HUES64 (cell line): ENCODE results near the gene PDCD10.

Source experiments
- H3K27ac ChIP-seq: 2 replicates; pipeline ENCODE4 v1.7.0; 2013; ENCODE audit warnings: low read depth, low read length, inconsistent platforms
- H3K27me3 ChIP-seq: 2 replicates; pipeline ENCODE4 v1.6.1; 2013; ENCODE audit warnings: mild to moderate bottlenecking, low read length; ENCODE audit not compliant: insufficient read depth
- H3K36me3 ChIP-seq: 2 replicates; pipeline ENCODE4 v1.6.1; 2013; ENCODE audit warnings: mild to moderate bottlenecking, low read length; ENCODE audit not compliant: insufficient read depth
- H3K4me1 ChIP-seq: 2 replicates; pipeline ENCODE4 v1.6.1; 2013; ENCODE audit warnings: mild to moderate bottlenecking, low read length, moderate library complexity; ENCODE audit not compliant: insufficient read depth
- H3K4me3 ChIP-seq: 2 replicates; pipeline ENCODE4 v1.5.1; 2013; ENCODE audit warnings: mild to moderate bottlenecking, low read length, moderate library complexity
- H3K9ac ChIP-seq: 2 replicates; pipeline ENCODE4 v1.6.1; 2013; ENCODE audit warnings: mild to moderate bottlenecking, low read depth, low read length
- H3K9me3 ChIP-seq: 2 replicates; pipeline ENCODE4 v1.6.1; 2013; ENCODE audit warnings: low read depth, low read length; ENCODE audit not compliant: insufficient read depth
- WGBS: fragments of 150-250, 120-280 bp; methylation state at CpG from one replicate; pipeline ENCODE4 v1.1.7; 2013; ENCODE audit warnings: missing lambda C conversion rate; 5-methylcytosine and 5-hydroxymethylcytosine counted together

Gene PDCD10

GRCh38 chr3:167735233-167736138 lies 794 bp upstream of the PDCD10 start, which contains the start of gene SERPINI1:
Gene SERPINI1 (plus strand): TSS chr3:167735721. CDS start chr3:167789129, 53,408 bp downstream.
- Histone ChIP-seq H3K9me3 (no peaks in the 10 kb centered on the region), H3K36me3 (0 out of 2 replicates have a peak, but pooled peaks cover 2% of the 10 kb centered on the region), H3K27ac (peak within 1 kb of the TSS; percentile 95), H3K27me3 (no peaks in the 10 kb centered on the region; the same call in 1 of the 2 replicates), H3K4me1 (peaks cover 33% of the 10 kb centered on the region; the same call in 1 of the 2 replicates), H3K9ac (peak within 1 kb of the TSS; percentile 93), H3K4me3 (peak within 1 kb of the TSS; percentile 85)
- under 1% methylated on average over 37 of the region's 37 CpGs for WGBS

DNA sequence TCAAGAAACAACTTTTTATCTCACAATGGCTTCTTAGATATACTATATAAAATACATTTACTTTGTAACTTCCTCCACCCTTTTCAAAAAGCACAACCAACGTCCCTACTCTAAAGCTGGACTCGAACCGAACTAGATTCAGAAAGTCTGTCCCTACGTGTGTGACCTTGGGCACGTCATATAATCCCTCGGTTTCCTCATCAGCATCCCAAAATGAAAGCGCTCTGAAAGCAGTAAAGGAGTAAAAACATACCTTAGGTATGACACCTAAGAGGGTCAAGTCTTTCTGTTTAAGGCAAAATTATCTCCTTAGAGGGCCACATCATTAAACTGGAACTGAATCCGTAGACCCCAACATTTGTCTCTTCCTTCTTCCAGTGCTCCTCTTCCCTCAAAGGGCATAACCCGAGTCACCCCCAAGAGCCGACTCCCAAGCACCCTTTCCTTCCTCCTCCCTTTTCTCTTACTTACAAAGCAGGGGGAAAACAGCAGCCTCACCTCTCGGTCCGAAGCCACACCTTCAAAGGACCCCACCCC lies 663 bp downstream of the PDCD10 start:
- H3K4me3 ChIP-seq, result peak overlapping the region; percentile 85
- H3K4me1 ChIP-seq, result peaks cover 44% of the 10 kb centered on the region
- H3K9me3 ChIP-seq, result no peaks in the 10 kb centered on the region
- no peaks in the 10 kb centered on the region; the same call in 1 of the 2 replicates for H3K27me3 ChIP-seq
- WGBS, result under 1% methylated on average over 12 of the region's 12 CpGs
- H3K9ac ChIP-seq, result peak overlapping the region; percentile 93
- peak overlapping the region; percentile 95 for H3K27ac ChIP-seq
- 0 out of 2 replicates have a peak, but pooled peaks cover 2% of the 10 kb centered on the region for H3K36me3 ChIP-seq

- H3K4me1 ChIP-seq, result peaks cover 59% of the 10 kb centered on the region
- H3K36me3 ChIP-seq, result 0 out of 2 replicates have a peak, but pooled peaks cover 2% of the 10 kb centered on the region
- H3K9ac ChIP-seq, result no peak overlapping the region
- H3K27ac ChIP-seq, result no peak overlapping the region
- no peaks in the 10 kb centered on the region for H3K9me3 ChIP-seq
- H3K4me3 ChIP-seq, result peak overlapping the region; percentile 85
- H3K27me3 ChIP-seq, result no peaks in the 10 kb centered on the region; the same call in 1 of the 2 replicates
- WGBS, result 87% methylated on average over 7 of the region's 7 CpGs
These were observed 2.2 kb downstream of the PDCD10 start for GRCh38 chr3:167732313-167733065.

- H3K9ac ChIP-seq, result no peak overlapping the region
- H3K4me1 ChIP-seq, result peaks cover 63% of the 10 kb centered on the region
- WGBS, result 88% methylated on average over 2 of the region's 2 CpGs
- no peaks in the 10 kb centered on the region; the same call in 1 of the 2 replicates for H3K27me3 ChIP-seq
- H3K27ac ChIP-seq, result no peak overlapping the region
- no peak overlapping the region for H3K4me3 ChIP-seq
- 0 out of 2 replicates have a peak, but pooled peaks cover 2% of the 10 kb centered on the region for H3K36me3 ChIP-seq
- no peaks in the 10 kb centered on the region for H3K9me3 ChIP-seq
These were observed 3.3 kb downstream of the PDCD10 start for GRCh38 chr3:167731393-167731792.

- Histone ChIP-seq H3K4me3 (no peak overlapping the region), H3K9ac (no peak overlapping the region), H3K27me3 (no peaks in the 10 kb centered on the region), H3K9me3 (no peaks in the 10 kb centered on the region), H3K4me1 (peaks cover 66% of the 10 kb centered on the region), H3K27ac (no peak overlapping the region), H3K36me3 (0 out of 2 replicates have a peak, but pooled peaks cover 2% of the 10 kb centered on the region)
- WGBS, result 92% methylated on average over 2 of the region's 2 CpGs
These were observed 5.1 kb downstream of the PDCD10 start for GRCh38 chr3:167729591-167729990.

DNA sequence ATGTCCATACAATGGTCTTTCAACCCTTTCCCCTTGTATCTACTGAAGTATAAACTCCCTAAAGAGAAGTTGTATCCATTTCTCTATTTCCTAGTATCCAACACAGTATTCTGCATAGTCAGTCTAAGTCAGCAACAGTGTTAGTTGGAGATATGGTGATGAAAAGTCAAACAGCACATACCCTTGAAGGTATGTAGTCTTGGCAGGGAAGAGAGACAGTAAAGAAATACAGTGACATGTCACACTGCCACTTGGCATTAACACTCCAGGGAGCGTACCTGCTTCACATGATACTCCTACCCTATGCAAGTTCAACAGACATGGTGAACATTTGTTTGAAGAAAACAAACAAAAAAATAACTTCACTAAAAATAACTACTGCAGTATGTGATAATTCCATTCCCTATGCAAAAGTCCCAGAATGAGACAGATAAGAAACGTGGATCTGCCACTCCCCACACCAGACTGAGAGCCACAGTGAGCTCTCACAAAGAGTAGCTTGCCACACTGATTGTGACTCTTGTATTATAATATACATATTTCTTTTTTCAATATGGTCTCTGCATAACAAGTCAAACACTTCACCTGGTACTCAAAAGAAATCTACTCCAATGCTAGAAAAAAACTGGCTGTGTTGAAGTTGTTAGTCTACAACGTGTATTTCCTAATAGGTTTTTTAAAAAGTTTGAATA lies 5.9 kb downstream of the PDCD10 start:
- no peaks in the 10 kb centered on the region for H3K27me3 ChIP-seq
- 0 out of 2 replicates have a peak, but pooled peaks cover 2% of the 10 kb centered on the region for H3K36me3 ChIP-seq
- 89% methylated on average over 2 of the region's 3 CpGs for WGBS
- peaks cover 74% of the 10 kb centered on the region for H3K4me1 ChIP-seq
- no peak overlapping the region for H3K4me3 ChIP-seq
- H3K9ac ChIP-seq, result no peak overlapping the region
- no peaks in the 10 kb centered on the region for H3K9me3 ChIP-seq
- no peak overlapping the region for H3K27ac ChIP-seq

DNA sequence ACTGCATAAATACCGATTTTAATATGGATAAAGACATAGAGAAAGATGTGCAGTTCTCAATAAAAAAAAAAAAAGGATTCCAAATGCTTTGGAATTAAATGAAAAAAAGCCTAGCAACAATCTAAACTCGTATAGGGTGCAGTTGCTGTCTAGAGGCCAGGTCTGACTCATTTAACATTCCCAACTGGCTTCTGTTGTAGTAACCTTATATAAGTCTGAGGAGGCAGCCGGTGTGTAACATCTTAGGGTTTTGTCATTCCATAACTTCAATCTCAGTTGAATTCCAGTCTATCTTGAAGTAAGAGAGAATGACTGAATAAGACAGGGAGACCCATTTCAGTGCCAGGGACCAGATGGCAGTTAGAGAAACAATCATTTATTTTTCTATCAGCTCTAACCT lies 6.5 kb downstream of the PDCD10 start:
- Histone ChIP-seq H3K36me3 (0 out of 2 replicates have a peak, but pooled peaks cover 2% of the 10 kb centered on the region), H3K27ac (no peak overlapping the region), H3K9ac (no peak overlapping the region), H3K9me3 (no peaks in the 10 kb centered on the region), H3K4me3 (no peak overlapping the region), H3K4me1 (peaks cover 76% of the 10 kb centered on the region), H3K27me3 (no peaks in the 10 kb centered on the region)
- 73% methylated on average over 2 of the region's 3 CpGs for WGBS

- peaks cover 53% of the 10 kb centered on the region for H3K4me1 ChIP-seq
- H3K27me3 ChIP-seq, result no peaks in the 10 kb centered on the region
- H3K9ac ChIP-seq, result no peak overlapping the region
- peaks cover 4% of the 10 kb centered on the region for H3K9me3 ChIP-seq
- H3K4me3 ChIP-seq, result no peak overlapping the region
- H3K36me3 ChIP-seq, result peaks cover 34% of the 10 kb centered on the region
- 82% methylated on average over 3 of the region's 3 CpGs for WGBS
- peak overlapping the region; percentile 7 for H3K27ac ChIP-seq
These were observed 10.8 kb downstream of the PDCD10 start for GRCh38 chr3:167723872-167724271.

GRCh38 chr3:167723025-167723512 lies 11.6 kb downstream of the PDCD10 start:
- peaks cover 4% of the 10 kb centered on the region for H3K9me3 ChIP-seq
- peaks cover 45% of the 10 kb centered on the region for H3K4me1 ChIP-seq
- no peaks in the 10 kb centered on the region for H3K27me3 ChIP-seq
- H3K9ac ChIP-seq, result no peak overlapping the region
- H3K36me3 ChIP-seq, result peaks cover 42% of the 10 kb centered on the region
- no peak overlapping the region for H3K4me3 ChIP-seq
- 93% methylated on average over 4 of the region's 4 CpGs for WGBS
- H3K27ac ChIP-seq, result no peak overlapping the region

DNA sequence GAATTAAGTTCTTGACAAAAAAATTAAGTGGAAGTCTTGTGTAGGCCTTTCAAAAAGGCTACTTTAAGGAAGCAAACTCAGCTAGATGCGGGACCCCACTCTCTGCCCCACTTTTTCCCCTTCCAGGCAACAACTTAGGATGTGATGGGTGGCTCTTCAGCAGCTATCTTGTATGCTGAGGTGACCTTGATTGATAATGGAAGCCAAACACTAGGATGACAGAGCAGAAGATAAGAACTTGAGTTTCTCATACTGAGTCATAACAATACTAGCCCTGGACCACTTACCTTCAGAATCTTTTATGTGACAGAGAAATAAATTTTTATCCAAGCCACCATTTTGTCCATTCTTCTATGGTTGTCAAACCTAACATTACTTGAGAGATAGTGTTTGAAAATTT lies 16.1 kb downstream of the PDCD10 start:
- Histone ChIP-seq H3K27me3 (no peaks in the 10 kb centered on the region), H3K9me3 (peaks cover 4% of the 10 kb centered on the region), H3K4me1 (peaks cover 13% of the 10 kb centered on the region), H3K27ac (no peak overlapping the region), H3K4me3 (no peak overlapping the region), H3K9ac (no peak overlapping the region), H3K36me3 (peaks cover 75% of the 10 kb centered on the region)
- whole genome bisulfite sequencing, result no CpG with 5 or more reads among the region's 1 CpG
